ENCODE measurements around the gene RNU6-1.

- TF ChIP-seq, protein P1, sequence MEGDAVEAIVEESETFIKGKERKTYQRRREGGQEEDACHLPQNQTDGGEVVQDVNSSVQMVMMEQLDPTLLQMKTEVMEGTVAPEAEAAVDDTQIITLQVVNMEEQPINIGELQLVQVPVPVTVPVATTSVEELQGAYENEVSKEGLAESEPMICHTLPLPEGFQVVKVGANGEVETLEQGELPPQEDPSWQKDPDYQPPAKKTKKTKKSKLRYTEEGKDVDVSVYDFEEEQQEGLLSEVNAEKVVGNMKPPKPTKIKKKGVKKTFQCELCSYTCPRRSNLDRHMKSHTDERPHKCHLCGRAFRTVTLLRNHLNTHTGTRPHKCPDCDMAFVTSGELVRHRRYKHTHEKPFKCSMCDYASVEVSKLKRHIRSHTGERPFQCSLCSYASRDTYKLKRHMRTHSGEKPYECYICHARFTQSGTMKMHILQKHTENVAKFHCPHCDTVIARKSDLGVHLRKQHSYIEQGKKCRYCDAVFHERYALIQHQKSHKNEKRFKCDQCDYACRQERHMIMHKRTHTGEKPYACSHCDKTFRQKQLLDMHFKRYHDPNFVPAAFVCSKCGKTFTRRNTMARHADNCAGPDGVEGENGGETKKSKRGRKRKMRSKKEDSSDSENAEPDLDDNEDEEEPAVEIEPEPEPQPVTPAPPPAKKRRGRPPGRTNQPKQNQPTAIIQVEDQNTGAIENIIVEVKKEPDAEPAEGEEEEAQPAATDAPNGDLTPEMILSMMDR (conservative IDR thresholded peaks at IDR 0.05; ENCODE audit: low read depth, low read length), result no peak
- no peak for TF ChIP-seq EZH2 (IDR thresholded peaks at IDR 0.05; ENCODE audit: borderline replicate concordance, low read depth, low read length, poor library complexity, severe bottlenecking)
Observed at GRCh38 chr15:67790610-67791319, 49.1 kb downstream of the RNU6-1 start.

All from A673 (cell line).